Upper lobe of right lung (tissue), 1 donor: ENCODE results near the gene CYB5D1. TPM values are rescaled to one million over a fixed set of nuclear protein-coding genes. Genes with fewer than 3 reads are reported as not detected.

ENCODE experiments used
- ATAC-seq: fragments of 200-7000 bp; cut with Tn5 transposase; one replicate; pipeline ENCODE4 v1.9.1; 2020; ENCODE audit warnings: mild to moderate bottlenecking, moderate library complexity
- DNase-seq: peaks from one replicate; pipeline ENCODE4 v3.0.0-alpha.2; 2020
- H3K27ac ChIP-seq: fragments of 200-600 bp; one replicate; pipeline ENCODE4 v1.8.0; 2022
- H3K27me3 ChIP-seq: fragments of 200-600 bp; one replicate; pipeline ENCODE4 v1.8.0; 2022; ENCODE audit warnings: mild to moderate bottlenecking
- H3K36me3 ChIP-seq: fragments of 200-600 bp; one replicate; pipeline ENCODE4 v1.8.0; 2022
- H3K4me1 ChIP-seq: fragments of 200-600 bp; one replicate; pipeline ENCODE4 v1.8.0; 2022
- H3K4me3 ChIP-seq: fragments of 200-600 bp; one replicate; pipeline ENCODE4 v1.8.0; 2022; ENCODE audit warnings: mild to moderate bottlenecking
- H3K9me3 ChIP-seq: fragments of 200-600 bp; one replicate; pipeline ENCODE4 v1.8.0; 2022
- CTCF ChIP-seq: fragments of 200-600 bp; IDR thresholded peaks from one replicate; pipeline ENCODE4 v1.8.0; 2022; ENCODE audit warnings: antibody characterized with exemption
- intact Hi-C: fragments of 100-400 bp; cut with DNase I; formaldehyde crosslinking; loops from one replicate; pipeline ENCODE4 v1.11.0; 2022
- total RNA-seq: library from RNA; stranded (reverse); fragmentation: NEBNext Ultra II Directional; extraction: Animal tissue kit (Norgen Biotek cat#: 25700); gene quantifications from one replicate; pipeline ENCODE4 v1.2.1, GENCODE V29; 2021
- donor health status: DM: no; HTN: yes; CAD: no; lungs with severe emphysema.

CYB5D1 gene
- total RNA-seq, 1 donor from 2014 or later: 7.2 TPM

GRCh38 chr17:7848739-7849129, 9.1 kb upstream of the CYB5D1 start:
- Histone ChIP-seq H3K27ac (no peak overlapping the region), H3K4me1 (peaks cover 15% of the 10 kb centered on the region), H3K27me3 (no peaks in the 10 kb centered on the region), H3K9me3 (no peaks in the 10 kb centered on the region), H3K4me3 (no peak overlapping the region), H3K36me3 (peaks cover 76% of the 10 kb centered on the region)
- ATAC-seq (no peak), DNase-seq (peak; percentile 55)
- TF ChIP-seq CTCF: no peak
- intact Hi-C loops: no loop called here

GRCh38 chr17:7849130-7849750, 8.6 kb upstream of the CYB5D1 start:
- Histone ChIP-seq H3K9me3 (no peaks in the 10 kb centered on the region), H3K27ac (no peak overlapping the region), H3K36me3 (peaks cover 78% of the 10 kb centered on the region), H3K4me1 (peaks cover 15% of the 10 kb centered on the region), H3K27me3 (no peaks in the 10 kb centered on the region), H3K4me3 (no peak overlapping the region)
- ATAC-seq (no peak), DNase-seq (peak; percentile 62)
- no peak for TF ChIP-seq CTCF
- intact Hi-C loops: no loop called here

GRCh38 chr17:7849751-7850504, 7.9 kb upstream of the CYB5D1 start:
- H3K27me3 ChIP-seq: no peaks in the 10 kb centered on the region
- intact Hi-C loops: no loop called here
- DNase-seq (no peak), ATAC-seq (no peak)
- no peak overlapping the region for H3K4me3 ChIP-seq
- H3K27ac ChIP-seq: no peak overlapping the region
- peaks cover 15% of the 10 kb centered on the region for H3K4me1 ChIP-seq
- no peak for TF ChIP-seq CTCF
- H3K9me3 ChIP-seq: no peaks in the 10 kb centered on the region
- H3K36me3 ChIP-seq: peaks cover 78% of the 10 kb centered on the region

- no peak overlapping the region for H3K4me3 ChIP-seq
- ATAC-seq: no peak
- peaks cover 12% of the 10 kb centered on the region for H3K4me1 ChIP-seq
- peaks cover 71% of the 10 kb centered on the region for H3K36me3 ChIP-seq
- DNase-seq: peak; percentile 59
- H3K27me3 ChIP-seq: no peaks in the 10 kb centered on the region
- H3K27ac ChIP-seq: no peak overlapping the region
- H3K9me3 ChIP-seq: no peaks in the 10 kb centered on the region
- intact Hi-C loops: no loop called here
- TF ChIP-seq CTCF: no peak
These were observed 6.9 kb upstream of the CYB5D1 start for GRCh38 chr17:7850701-7851437.

- H3K4me3 ChIP-seq: peak overlapping the region; percentile 22
- H3K36me3 ChIP-seq: peaks cover 64% of the 10 kb centered on the region
- no peaks in the 10 kb centered on the region for H3K9me3 ChIP-seq
- ATAC-seq (peak; percentile 93), DNase-seq (peak; percentile 96)
- no peaks in the 10 kb centered on the region for H3K27me3 ChIP-seq
- H3K4me1 ChIP-seq: peaks cover 17% of the 10 kb centered on the region
- no peak overlapping the region for H3K27ac ChIP-seq
- TF ChIP-seq CTCF: peak; percentile 97
- intact Hi-C loops: no loop called here
These were observed 6.2 kb upstream of the CYB5D1 start for GRCh38 chr17:7851438-7852261.
